Measurements from ENCODE around the gene ZNF714. TPM values are rescaled to one million over a fixed set of nuclear protein-coding genes. Genes with fewer than 3 reads are reported as not detected.
A peak's percentile ranks its signal among the peaks of the same experiment; 100 is the strongest.

ZNF714 gene
- total and polyA plus RNA-seq, 9 of the 15 experiments (the other 6 are each of a cell fraction or from before 2014, with no cell fraction given), result 16.2 to 40.8 (median 28.9) TPM

GRCh38 chr19:21052902-21053301 is 29.1 kb upstream of the ZNF714 start:
- FAIRE-seq, result no peak
- in situ Hi-C loops (cut with MboI), result no loop called here
- peaks cover 42% of the 10 kb centered on the region for H3K36me3 ChIP-seq (ENCODE audit: control insufficient read depth, insufficient read depth, low read length)

More at GRCh38 chr19:21052902-21053301, 29.1 kb upstream of the ZNF714 start:
- no TSS peak for BruUV-seq (replicated peaks)
- 0 out of 2 replicates have a peak, but pooled peaks have one; percentile 7 for TF ChIP-seq PKNOX1 (IDR thresholded peaks at IDR 0.05)
- TF ChIP-seq ARID1B (IDR thresholded peaks at IDR 0.05), result peak; percentile 39; the same call in 1 of the 2 replicates
- no peak for TF ChIP-seq ZFP30 (CRISPR knock-in tag; IDR thresholded peaks at IDR 0.05; ENCODE audit: borderline replicate concordance)
- peak; percentile 15; the same call in 1 of the 2 replicates for TF ChIP-seq TAL1 (IDR thresholded peaks at IDR 0.05)
- TF ChIP-seq HMBOX1 (IDR thresholded peaks at IDR 0.05), result no peak
- peak; percentile 58 for TF ChIP-seq MEIS2 (IDR thresholded peaks at IDR 0.05; ENCODE audit: partially characterized antibody)
- no peak for TF ChIP-seq CREB1 (IDR thresholded peaks at IDR 0.05)
- TF ChIP-seq CREB1 (CRISPR knock-in tag; IDR thresholded peaks at IDR 0.05), result no peak
- peak; percentile 61 for TF ChIP-seq CBFA2T3 (IDR thresholded peaks at IDR 0.05)
- TF ChIP-seq TCF3 (CRISPR knock-in tag; IDR thresholded peaks at IDR 0.05), result peak; percentile 56
- 0 out of 2 replicates have a peak, but pooled peaks have one; percentile 19 for TF ChIP-seq CBFA2T2 (conservative IDR thresholded peaks at IDR 0.05)
- no peak overlapping the region for H3K27ac ChIP-seq (ENCODE audit: extremely low read depth, low read depth, low read length)
- H4K20me1 ChIP-seq (replicated peaks; ENCODE audit: control insufficient read depth, insufficient read depth, low read length), result no peaks in the 10 kb centered on the region
- no peaks in the 10 kb centered on the region for H3K27me3 ChIP-seq (ENCODE audit: control insufficient read depth in 2 of 2, insufficient read depth in 2 of 2, low read length in 2 of 2)
- intact Hi-C loops (cut with micrococcal nuclease), result no loop called here
- H3K4me1 ChIP-seq (replicated peaks in 1 of 2; ENCODE audit: control insufficient read depth in 2 of 2, insufficient read depth in 2 of 2, low read length in 2 of 2), result no peaks in the 10 kb centered on the region
- 54% methylated on average over 5 of the region's 5 CpGs for WGBS (ENCODE audit: insufficient coverage, low coverage, missing lambda C conversion rate)
- CTCF ChIA-PET (ENCODE audit: low intra/inter-chr PET ratio), result no interaction called here
- no peak overlapping the region for H3K9ac ChIP-seq (ENCODE audit: insufficient read depth in 1 of 2, low read depth in 2 of 2, low read length in 2 of 2)
- peak; percentile 67 for ATAC-seq
- no peaks in the 10 kb centered on the region for H3K9me1 ChIP-seq (ENCODE audit: control insufficient read depth, insufficient read depth, low read length)
- H3K79me2 ChIP-seq (ENCODE audit: control insufficient read depth, insufficient read depth, low read length), result no peaks in the 10 kb centered on the region
- H2AFZ ChIP-seq (ENCODE audit: low read depth, low read length), result no peak overlapping the region
- no peak overlapping the region for H3K4me3 ChIP-seq
- peaks cover 11% of the 10 kb centered on the region for H3K9me3 ChIP-seq (replicated peaks; ENCODE audit: control insufficient read depth, insufficient read depth, low read depth, low read length)
- POLR2A ChIA-PET, result no interaction called here
- no peak overlapping the region for H3K4me2 ChIP-seq (ENCODE audit: insufficient read depth, low read length)
- DNase-seq (ENCODE audit: extremely low read depth in 1 of 4, low spot score in 3 of 4), result peak in 3 of 4 experiments; percentile 13 to 37 (median 31)

All from K562 (cell line).